Activated CD8-positive, alpha-beta T cell treated with anti-CD3 and anti-CD28 coated beads for 36 hours (primary cell): ENCODE results near the gene CLTA. TPM values are rescaled to one million over a fixed set of nuclear protein-coding genes. Genes with fewer than 3 reads are reported as not detected.

Experiments
- ATAC-seq: fragments of 200-7000 bp; cut with Tn5 transposase; one replicate; pipeline ENCODE4 v1.10.0; 2021; ENCODE audit warnings: mild to moderate bottlenecking, moderate library complexity
- CTCF ChIA-PET: fragments of 350-600 bp; sonication (Branson Sonifier 250); formaldehyde crosslinking; loops from one replicate; lab custom pipeline; 2021; ENCODE audit warnings: antibody characterized with exemption; lab: Charles Lee
- POLR2A ChIA-PET: fragments of 350-600 bp; sonication (Branson Sonifier 250); formaldehyde crosslinking; loops from one replicate; lab custom pipeline; 2021; ENCODE audit warnings: antibody characterized with exemption; lab: Charles Lee
- DNase-seq: peaks from one replicate; pipeline ENCODE4 v3.0.0-alpha.2; 2020
- H3K27ac Mint-ChIP-seq: one replicate; pipeline ENCODE4 v1.8.0; 2021; ENCODE audit warnings: mild to moderate bottlenecking, mixed read lengths
- H3K27me3 Mint-ChIP-seq: one replicate; pipeline ENCODE4 v1.8.0; 2021; ENCODE audit warnings: mixed read lengths
- H3K36me3 Mint-ChIP-seq: one replicate; pipeline ENCODE4 v1.8.0; 2021; ENCODE audit warnings: low read depth, mixed read lengths
- H3K4me1 Mint-ChIP-seq: one replicate; pipeline ENCODE4 v1.8.0; 2021; ENCODE audit warnings: low read depth, mixed read lengths
- H3K4me3 Mint-ChIP-seq: one replicate; pipeline ENCODE4 v1.8.0; 2021; ENCODE audit warnings: mild to moderate bottlenecking, moderate library complexity, mixed read lengths
- H3K9me3 Mint-ChIP-seq: one replicate; pipeline ENCODE4 v1.8.0; 2021; ENCODE audit warnings: mixed read lengths
- CTCF ChIP-seq: fragments of 200-600 bp; IDR thresholded peaks from one replicate; pipeline ENCODE4 v1.8.0; 2022; ENCODE audit warnings: antibody characterized with exemption, mild to moderate bottlenecking
- intact Hi-C: fragments of 100-400 bp; cut with micrococcal nuclease; formaldehyde crosslinking; loops from one replicate; pipeline ENCODE4 v1.10.0; 2022
- total RNA-seq, 2 experiments: library from RNA; stranded (reverse); gene quantifications; one replicate each; pipeline ENCODE4 v1.2.3, GENCODE V29; 2021

Gene CLTA
- total RNA-seq, 2 experiments from 2014 or later, result 116 to 119 TPM

- ATAC-seq, result no peak
- CTCF ChIA-PET, result interaction anchor here (1.2 to 3.1 kb wide), 2 partner anchors 15 to 124 kb away, joined by 6 to 13 read pairs; partner anchors contain the start of gene CLTA
- no peak for DNase-seq
- H3K27me3 Mint-ChIP-seq, result no peaks in the 10 kb centered on the region
- H3K36me3 Mint-ChIP-seq, result peaks cover 64% of the 10 kb centered on the region
- POLR2A ChIA-PET, result interaction anchor here (1.7 kb wide), 1 partner anchor 14 kb away, joined by 5 read pairs; no protein-coding TSS in a partner anchor
- no peaks in the 10 kb centered on the region for H3K9me3 Mint-ChIP-seq
- intact Hi-C loops, result no loop called here
- H3K4me1 Mint-ChIP-seq, result peaks cover 38% of the 10 kb centered on the region
- no peak for TF ChIP-seq CTCF
- H3K4me3 Mint-ChIP-seq, result no peak overlapping the region
- H3K27ac Mint-ChIP-seq, result no peak overlapping the region
These were observed 14.3 kb downstream of the CLTA start for GRCh38 chr9:36204906-36205547.

- POLR2A ChIA-PET, result interaction anchor here (1.1 to 1.3 kb wide), 2 partner anchors 16 to 17 kb away, joined by 3 to 5 read pairs; partner anchors contain the start of gene CLTA
- no peak for DNase-seq
- CTCF ChIA-PET, result interaction anchor here (0.8 to 3.1 kb wide), 6 partner anchors 10 to 325 kb away, joined by 3 to 13 read pairs (median 4); partner anchors contain the start of gene CLTA
- Mint-ChIP-seq H3K9me3 (no peaks in the 10 kb centered on the region), H3K36me3 (peaks cover 69% of the 10 kb centered on the region), H3K27me3 (no peaks in the 10 kb centered on the region), H3K4me1 (peaks cover 47% of the 10 kb centered on the region), H3K4me3 (no peak overlapping the region), H3K27ac (peak overlapping the region; percentile 83)
- peak; percentile 39 for ATAC-seq
- no peak for TF ChIP-seq CTCF
- intact Hi-C loops, result no loop called here
These were observed 16.3 kb downstream of the CLTA start for GRCh38 chr9:36207016-36207415.

- ChIA-PET CTCF (interaction anchor here (0.8 to 3.1 kb wide), 6 partner anchors 9 to 325 kb away, joined by 3 to 13 read pairs (median 4); partner anchors contain the start of gene CLTA), POLR2A (interaction anchor here (0.6 to 1.3 kb wide), 3 partner anchors 10 to 18 kb away, joined by 3 to 5 read pairs (median 3); partner anchors contain the start of gene CLTA)
- peak overlapping the region; percentile 83 for H3K27ac Mint-ChIP-seq
- peaks cover 47% of the 10 kb centered on the region for H3K4me1 Mint-ChIP-seq
- no peaks in the 10 kb centered on the region for H3K9me3 Mint-ChIP-seq
- H3K36me3 Mint-ChIP-seq, result peaks cover 66% of the 10 kb centered on the region
- H3K27me3 Mint-ChIP-seq, result no peaks in the 10 kb centered on the region
- ATAC-seq (peak; percentile 65), DNase-seq (peak; percentile 20)
- H3K4me3 Mint-ChIP-seq, result no peak overlapping the region
- intact Hi-C loops, result no loop called here
- no peak for TF ChIP-seq CTCF
These were observed 16.9 kb downstream of the CLTA start for GRCh38 chr9:36207546-36208012.

GRCh38 chr9:36208521-36209253, 18.0 kb downstream of the CLTA start:
- DNase-seq (no peak), ATAC-seq (no peak)
- Mint-ChIP-seq H3K27ac (peak overlapping the region; percentile 83), H3K9me3 (no peaks in the 10 kb centered on the region), H3K27me3 (no peaks in the 10 kb centered on the region), H3K4me1 (peaks cover 54% of the 10 kb centered on the region), H3K36me3 (peaks cover 65% of the 10 kb centered on the region), H3K4me3 (no peak overlapping the region)
- intact Hi-C loops, result no loop called here
- ChIA-PET CTCF (interaction anchor here (1.5 to 3.1 kb wide), 3 partner anchors 18 to 120 kb away, joined by 3 to 13 read pairs (median 6); partner anchors contain the start of gene CLTA), POLR2A (no interaction called here)
- no peak for TF ChIP-seq CTCF
